Panc1 (cell line): ENCODE results near the gene FAM107B. TPM values are rescaled to one million over a fixed set of nuclear protein-coding genes. Genes with fewer than 3 reads are reported as not detected.

Source experiments
- ATAC-seq: fragments of 200-7000 bp; cut with Tn5 transposase; 2 replicates; pipeline ENCODE4 v1.9.1; 2020; ENCODE audit warnings: mild to moderate bottlenecking, moderate library complexity
- BruUV-seq: library from RNA; stranded (reverse); fragments of 400-500 nt; replicated peaks from 2 replicates; lab custom pipeline; 2021; lab: Mats Ljungman, UMichigan
- CTCF ChIA-PET: fragments of 300-600 bp; sonication (Branson Sonifier 250); formaldehyde crosslinking; loops from one replicate; lab custom pipeline; 2022; ENCODE audit warnings: antibody characterized with exemption; lab: Charles Lee
- POLR2A ChIA-PET: fragments of 300-600 bp; sonication (Branson Sonifier 250); formaldehyde crosslinking; loops from one replicate; lab custom pipeline; 2022; ENCODE audit warnings: antibody characterized with exemption; lab: Charles Lee
- DNase-seq: peaks from one replicate; pipeline ENCODE4 v3.0.0-alpha.2; 2010; ENCODE audit warnings: low read depth, low spot score
- H3K27ac ChIP-seq: 2 replicates; pipeline ENCODE4 v1.5.1; 2011; ENCODE audit warnings: mild to moderate bottlenecking, low read length, inconsistent platforms
- H3K27me3 ChIP-seq: fragments of 200-500 bp; sonication (Bioruptor generic); 2 replicates; pipeline ENCODE4 v1.6.0; 2014; ENCODE audit warnings: low read length, inconsistent platforms; ENCODE audit not compliant: control insufficient read depth, insufficient read depth
- H3K36me3 ChIP-seq: fragments of 200-500 bp; sonication (Bioruptor generic); 2 replicates; pipeline ENCODE4 v1.5.1; 2014; ENCODE audit warnings: inconsistent platforms, mild to moderate bottlenecking, low read length, moderate library complexity; ENCODE audit not compliant: control insufficient read depth, insufficient read depth
- H3K4me1 ChIP-seq: 2 replicates; pipeline ENCODE4 v1.5.1; 2011; ENCODE audit warnings: inconsistent platforms, mild to moderate bottlenecking, low read length, moderate library complexity; ENCODE audit not compliant: control insufficient read depth, insufficient read depth
- H3K4me3 ChIP-seq, 2 experiments: 2 replicates each; pipeline ENCODE4 v1.5.1; 2011 to 2012; ENCODE audit warnings: low read depth in 2 of 2, low read length in 2 of 2, mild to moderate bottlenecking in 2 of 2, inconsistent platforms in 1 of 2, moderate library complexity in 1 of 2
- H3K9me3 ChIP-seq: fragments of 200-500 bp; sonication (Bioruptor generic); 2 replicates; pipeline ENCODE4 v1.5.1; 2014; ENCODE audit warnings: low read depth, mild to moderate bottlenecking, inconsistent platforms, low read length, moderate library complexity; ENCODE audit not compliant: control insufficient read depth, insufficient read depth
- CTCF ChIP-seq: fragments of 450-650 bp; IDR thresholded peaks from 2 replicates; pipeline ENCODE4 v1.5.1; 2017; ENCODE audit warnings: mild to moderate bottlenecking
- POLR2AphosphoS5 ChIP-seq: IDR thresholded peaks from 2 replicates; pipeline ENCODE4 v1.6.1; 2012; ENCODE audit warnings: mild to moderate bottlenecking, low read depth, low read length, moderate library complexity
- SIN3A ChIP-seq: IDR thresholded peaks from 2 replicates; pipeline ENCODE4 v1.6.1; 2012; ENCODE audit warnings: low read depth, mild to moderate bottlenecking, low read length, moderate library complexity, borderline replicate concordance; ENCODE audit not compliant: insufficient read depth
- TCF7L2 ChIP-seq: IDR thresholded peaks from 2 replicates; pipeline ENCODE4 v1.6.1; 2011; ENCODE audit warnings: mild to moderate bottlenecking, low read depth, low read length, inconsistent platforms
- in situ Hi-C: cut with HindIII; loops from 2 replicates; pipeline ENCODE4 v1.10.0; 2016; ENCODE audit warnings: low sequenced_read_pairs, low pct_unique_long_range_greater_than_20kb
- intact Hi-C: fragments of 100-400 bp; cut with micrococcal nuclease; formaldehyde crosslinking; loops from one replicate; pipeline ENCODE4 v1.10.0; 2022; ENCODE audit not compliant: unreplicated experiment
- total RNA-seq: library from RNA; stranded (reverse); gene quantifications from one replicate; pipeline ENCODE4 v1.2.1, GENCODE V29; 2021; ENCODE audit not compliant: unreplicated experiment
- TF ChIP-seq, protein P1 (sequence below), 2 experiments: IDR thresholded peaks; 2 replicates each; pipeline ENCODE4 v1.6.1; 2011 to 2012; ENCODE audit warnings: low read depth in 2 of 2, control low read depth in 1 of 2, low read length in 1 of 2, mild to moderate bottlenecking in 1 of 2, moderate library complexity in 1 of 2; ENCODE audit not compliant: insufficient read depth in 1 of 2

FAM107B gene
- total RNA-seq, 1 experiment from 2014 or later: 13.4 TPM

- Histone ChIP-seq H3K4me1 (no peaks in the 10 kb centered on the region), H3K4me3 (no peak overlapping the region), H3K27ac (no peak overlapping the region), H3K9me3 (no peaks in the 10 kb centered on the region), H3K27me3 (no peaks in the 10 kb centered on the region), H3K36me3 (no peaks in the 10 kb centered on the region)
- in situ Hi-C loops: no loop called here
- DNase-seq (no peak), ATAC-seq (no peak)
- intact Hi-C loops: no loop called here
- ChIA-PET CTCF (interaction anchor here (0.6 kb wide), 1 partner anchor 35 kb away, joined by 3 read pairs; no protein-coding TSS in a partner anchor), POLR2A (no interaction called here)
- BruUV-seq: no TSS peak
- TF ChIP-seq CTCF (no peak), POLR2AphosphoS5 (no peak), SIN3A (no peak), TCF7L2 (no peak)
- TF ChIP-seq, protein P1, sequence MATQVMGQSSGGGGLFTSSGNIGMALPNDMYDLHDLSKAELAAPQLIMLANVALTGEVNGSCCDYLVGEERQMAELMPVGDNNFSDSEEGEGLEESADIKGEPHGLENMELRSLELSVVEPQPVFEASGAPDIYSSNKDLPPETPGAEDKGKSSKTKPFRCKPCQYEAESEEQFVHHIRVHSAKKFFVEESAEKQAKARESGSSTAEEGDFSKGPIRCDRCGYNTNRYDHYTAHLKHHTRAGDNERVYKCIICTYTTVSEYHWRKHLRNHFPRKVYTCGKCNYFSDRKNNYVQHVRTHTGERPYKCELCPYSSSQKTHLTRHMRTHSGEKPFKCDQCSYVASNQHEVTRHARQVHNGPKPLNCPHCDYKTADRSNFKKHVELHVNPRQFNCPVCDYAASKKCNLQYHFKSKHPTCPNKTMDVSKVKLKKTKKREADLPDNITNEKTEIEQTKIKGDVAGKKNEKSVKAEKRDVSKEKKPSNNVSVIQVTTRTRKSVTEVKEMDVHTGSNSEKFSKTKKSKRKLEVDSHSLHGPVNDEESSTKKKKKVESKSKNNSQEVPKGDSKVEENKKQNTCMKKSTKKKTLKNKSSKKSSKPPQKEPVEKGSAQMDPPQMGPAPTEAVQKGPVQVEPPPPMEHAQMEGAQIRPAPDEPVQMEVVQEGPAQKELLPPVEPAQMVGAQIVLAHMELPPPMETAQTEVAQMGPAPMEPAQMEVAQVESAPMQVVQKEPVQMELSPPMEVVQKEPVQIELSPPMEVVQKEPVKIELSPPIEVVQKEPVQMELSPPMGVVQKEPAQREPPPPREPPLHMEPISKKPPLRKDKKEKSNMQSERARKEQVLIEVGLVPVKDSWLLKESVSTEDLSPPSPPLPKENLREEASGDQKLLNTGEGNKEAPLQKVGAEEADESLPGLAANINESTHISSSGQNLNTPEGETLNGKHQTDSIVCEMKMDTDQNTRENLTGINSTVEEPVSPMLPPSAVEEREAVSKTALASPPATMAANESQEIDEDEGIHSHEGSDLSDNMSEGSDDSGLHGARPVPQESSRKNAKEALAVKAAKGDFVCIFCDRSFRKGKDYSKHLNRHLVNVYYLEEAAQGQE (IDR thresholded peaks at IDR 0.05; ENCODE audit: insufficient read depth in 1 of 2, low read depth in 2 of 2, low read length in 1 of 2): no peak
Observed at GRCh38 chr10:14736600-14737081, 38.1 kb downstream of the FAM107B start.

DNA sequence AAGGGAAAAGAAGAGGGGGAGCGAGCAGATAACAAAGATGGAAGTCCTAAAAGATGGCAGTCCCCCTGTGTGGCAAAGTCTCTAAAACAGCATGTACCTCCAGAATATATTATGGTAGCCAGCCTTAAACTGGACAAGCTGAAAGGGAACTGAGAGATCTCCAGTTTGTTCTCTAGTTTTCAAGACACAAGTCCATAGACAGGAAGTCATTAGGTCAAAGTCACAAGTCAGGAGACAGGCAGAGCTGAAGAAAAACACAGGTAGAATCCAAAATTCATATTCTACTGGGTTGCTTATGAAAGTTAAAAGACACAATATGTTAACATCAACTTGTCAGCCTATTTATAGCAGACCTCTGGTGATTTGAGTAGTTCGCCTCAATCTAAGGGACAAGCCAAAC is 38.7 kb downstream of the FAM107B start:
- Histone ChIP-seq H3K27me3 (no peaks in the 10 kb centered on the region), H3K27ac (no peak overlapping the region), H3K9me3 (no peaks in the 10 kb centered on the region), H3K4me1 (no peaks in the 10 kb centered on the region), H3K4me3 (no peak overlapping the region), H3K36me3 (no peaks in the 10 kb centered on the region)
- intact Hi-C loops: no loop called here
- in situ Hi-C loops: no loop called here
- ATAC-seq (no peak), DNase-seq (no peak)
- TF ChIP-seq TCF7L2: no peak
- TF ChIP-seq, protein P1 (IDR thresholded peaks at IDR 0.05; ENCODE audit: insufficient read depth in 1 of 2, low read depth in 2 of 2, low read length in 1 of 2): no peak
- TF ChIP-seq SIN3A: no peak
- no peak for TF ChIP-seq POLR2AphosphoS5
- CTCF ChIA-PET: no interaction called here
- POLR2A ChIA-PET: no interaction called here
- no TSS peak for BruUV-seq
